Measurements from ENCODE around the gene TRMT13. TPM values are rescaled to one million over a fixed set of nuclear protein-coding genes. Genes with fewer than 3 reads are reported as not detected.

Gene TRMT13
- total and polyA plus RNA-seq, 9 of the 15 experiments (the other 6 are each of a cell fraction or from before 2014, with no cell fraction given), result 18.7 to 33.0 (median 28.9) TPM

DNA sequence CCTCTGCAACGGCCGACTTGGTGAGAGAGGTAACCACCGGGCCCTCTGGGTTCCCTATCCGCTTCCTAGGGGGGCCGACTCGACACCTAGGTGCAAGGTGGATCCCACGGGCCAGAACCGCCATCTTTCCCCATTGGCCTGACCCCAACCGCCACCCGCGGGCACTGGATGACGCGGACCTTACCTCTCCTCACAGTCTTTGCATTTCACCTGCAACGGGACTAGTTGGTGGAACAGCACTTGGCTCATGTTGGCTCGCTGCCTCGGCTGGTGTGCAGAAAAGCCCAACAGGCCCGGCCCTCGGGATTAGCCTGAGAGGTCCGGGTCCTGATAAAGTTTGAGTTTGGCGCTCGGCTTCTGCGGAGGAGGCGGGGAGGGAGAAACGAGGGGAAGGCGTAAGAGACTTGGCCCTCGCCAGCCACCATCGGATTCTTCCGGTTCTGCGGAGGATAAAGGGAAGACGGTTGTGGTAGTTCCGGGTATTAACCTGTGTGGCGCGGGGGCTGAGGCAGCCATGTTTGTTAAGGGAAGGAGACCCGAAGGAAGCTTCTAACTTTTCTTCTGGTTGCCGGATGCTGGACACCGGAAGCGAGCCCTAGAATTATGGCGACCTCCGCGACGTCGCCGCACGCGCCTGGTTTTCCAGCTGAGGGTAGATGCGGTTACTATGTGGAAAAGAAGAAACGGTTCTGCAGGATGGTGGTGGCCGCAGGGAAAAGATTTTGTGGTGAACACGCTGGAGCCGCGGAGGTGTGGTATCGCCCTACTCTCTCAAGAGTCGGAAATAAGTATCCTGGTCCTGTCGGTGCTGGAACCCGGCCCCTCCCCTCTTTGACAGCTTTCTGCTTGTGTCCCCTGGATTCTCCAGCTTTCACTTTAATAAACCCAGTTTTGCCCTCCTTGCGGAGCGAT is at the start of gene TRMT13, which contains the start of gene SASS6 (continued):
- no peak for TF ChIP-seq ZBTB33 (CRISPR knock-in tag; IDR thresholded peaks at IDR 0.05)
- peak; percentile 54 to 76 for TF ChIP-seq SIX5 (IDR thresholded peaks at IDR 0.05; ENCODE audit: borderline replicate concordance in 1 of 2, insufficient read depth in 1 of 2, low read depth in 1 of 2, low read length in 2 of 2)
- TF ChIP-seq, protein P1, sequence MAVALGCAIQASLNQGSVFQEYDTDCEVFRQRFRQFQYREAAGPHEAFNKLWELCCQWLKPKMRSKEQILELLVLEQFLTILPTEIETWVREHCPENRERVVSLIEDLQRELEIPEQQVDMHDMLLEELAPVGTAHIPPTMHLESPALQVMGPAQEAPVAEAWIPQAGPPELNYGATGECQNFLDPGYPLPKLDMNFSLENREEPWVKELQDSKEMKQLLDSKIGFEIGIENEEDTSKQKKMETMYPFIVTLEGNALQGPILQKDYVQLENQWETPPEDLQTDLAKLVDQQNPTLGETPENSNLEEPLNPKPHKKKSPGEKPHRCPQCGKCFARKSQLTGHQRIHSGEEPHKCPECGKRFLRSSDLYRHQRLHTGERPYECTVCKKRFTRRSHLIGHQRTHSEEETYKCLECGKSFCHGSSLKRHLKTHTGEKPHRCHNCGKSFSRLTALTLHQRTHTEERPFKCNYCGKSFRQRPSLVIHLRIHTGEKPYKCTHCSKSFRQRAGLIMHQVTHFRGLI (CRISPR knock-in tag; IDR thresholded peaks at IDR 0.05), result no peak
- TF ChIP-seq NCOA2 (IDR thresholded peaks at IDR 0.05; ENCODE audit: partially characterized antibody in 2 of 2), result no peak
- peak in 1 of 3 experiments; percentile 94; a peak in 2 of 6 replicates for TF ChIP-seq ZBTB11 (CRISPR knock-in tag; IDR thresholded peaks at IDR 0.05)
- TF ChIP-seq, protein P2, sequence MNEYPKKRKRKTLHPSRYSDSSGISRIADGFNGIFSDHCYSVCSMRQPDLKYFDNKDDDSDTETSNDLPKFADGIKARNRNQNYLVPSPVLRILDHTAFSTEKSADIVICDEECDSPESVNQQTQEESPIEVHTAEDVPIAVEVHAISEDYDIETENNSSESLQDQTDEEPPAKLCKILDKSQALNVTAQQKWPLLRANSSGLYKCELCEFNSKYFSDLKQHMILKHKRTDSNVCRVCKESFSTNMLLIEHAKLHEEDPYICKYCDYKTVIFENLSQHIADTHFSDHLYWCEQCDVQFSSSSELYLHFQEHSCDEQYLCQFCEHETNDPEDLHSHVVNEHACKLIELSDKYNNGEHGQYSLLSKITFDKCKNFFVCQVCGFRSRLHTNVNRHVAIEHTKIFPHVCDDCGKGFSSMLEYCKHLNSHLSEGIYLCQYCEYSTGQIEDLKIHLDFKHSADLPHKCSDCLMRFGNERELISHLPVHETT (CRISPR knock-in tag; conservative IDR thresholded peaks at IDR 0.05 in 1 of 2, IDR thresholded peaks at IDR 0.05 in 1 of 2), result peak in 1 of 2 experiments; percentile 92; a peak in 2 of 4 replicates
- 0 out of 2 replicates have a peak, but pooled peaks have one; percentile 38 for TF ChIP-seq E2F3 (CRISPR knock-in tag; IDR thresholded peaks at IDR 0.05)
- peak; percentile 74 for TF ChIP-seq HNRNPLL (IDR thresholded peaks at IDR 0.05; ENCODE audit: low read depth, low read length, poor library complexity, severe bottlenecking)
- TF ChIP-seq NFIC (IDR thresholded peaks at IDR 0.05), result peak; percentile 77

All from K562 (cell line).